Measurements from ENCODE around the gene NNT.
A peak's percentile ranks its signal among the peaks of the same experiment; 100 is the strongest.
"Not testable (repeated sequence)": the region's sequence is repeated elsewhere in the genome, so short reads cannot be mapped to it uniquely, and the experiment has no call there.

NNT gene

DNA sequence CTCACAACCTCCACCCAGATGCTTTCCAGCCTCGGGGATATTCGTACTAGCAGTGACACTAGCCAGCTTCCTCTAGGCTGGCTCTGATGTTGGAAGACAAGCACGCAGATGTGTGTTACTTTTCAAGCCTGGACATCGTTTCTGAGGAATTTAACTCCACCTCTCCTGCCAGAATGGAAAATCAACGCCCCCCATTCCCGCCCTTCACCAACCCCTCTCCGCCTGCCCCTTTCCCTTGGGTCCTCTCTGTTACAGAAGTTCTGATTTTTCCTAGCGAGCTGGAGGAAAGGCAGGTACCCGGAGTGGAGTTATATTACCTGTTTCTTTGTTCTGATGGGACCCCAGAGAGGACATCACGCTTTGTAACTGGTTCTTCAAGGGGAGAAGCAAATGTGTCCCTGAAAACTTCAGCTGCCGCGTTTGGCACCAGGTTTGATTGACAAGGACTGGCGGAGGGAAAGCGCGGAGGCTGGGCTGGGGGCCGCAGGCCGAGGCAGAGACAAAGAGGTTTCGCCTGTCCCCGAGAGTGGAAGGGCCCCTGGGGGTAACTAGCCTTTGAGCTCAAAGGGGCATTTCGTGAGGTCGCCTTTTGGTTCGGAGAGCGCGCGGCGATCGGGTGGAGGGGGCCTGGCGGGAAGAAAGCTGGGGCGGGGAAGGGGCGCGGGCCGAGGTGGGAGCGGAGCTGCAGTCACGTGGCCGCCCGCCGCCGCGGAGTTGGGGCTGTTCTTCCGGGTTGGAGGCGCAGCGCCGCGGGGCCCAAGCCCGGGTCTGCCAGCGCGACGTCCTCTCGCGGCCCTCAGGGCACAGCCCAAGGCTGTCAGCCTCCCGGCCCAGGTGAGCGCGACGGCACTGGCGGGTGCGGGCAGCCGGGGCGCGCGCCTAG is at the start of gene NNT:
Gene NNT, plus strand, starts transcription at position 720 of the 883 bp plus-strand sequence. CDS start 6,016 bp downstream, outside the sequence.
- H3K4me3 ChIP-seq (ENCODE audit: low read depth in 1 of 5, low read length in 5 of 5) = peak within 1 kb of the TSS; percentile 72 to 100 (median 92)
- H3K36me3 ChIP-seq (ENCODE audit: control insufficient read depth in 5 of 5, insufficient read depth in 5 of 5, low read length in 5 of 5) = peaks cover 0 to 3% (median 0%) of the 10 kb centered on the region in 5 donors
- H3K4me1 ChIP-seq (ENCODE audit: control insufficient read depth in 5 of 5, insufficient read depth in 5 of 5, low read length in 5 of 5) = peaks cover 0 to 42% (median 32%) of the 10 kb centered on the region in 5 donors
- H3K27me3 ChIP-seq (ENCODE audit: control insufficient read depth in 5 of 5, insufficient read depth in 4 of 5, low read length in 5 of 5) = no peaks in the 10 kb centered on the region
- no peaks in the 10 kb centered on the region for H3K9me3 ChIP-seq (ENCODE audit: control insufficient read depth in 5 of 5, low read length in 5 of 5)
- H3K9ac ChIP-seq (ENCODE audit: low read length in 5 of 5) = peak within 1 kb of the TSS; percentile 83 to 97 (median 96)
- H3K27ac ChIP-seq (ENCODE audit: low read depth, low read length) = peak within 1 kb of the TSS; percentile 87

DNA sequence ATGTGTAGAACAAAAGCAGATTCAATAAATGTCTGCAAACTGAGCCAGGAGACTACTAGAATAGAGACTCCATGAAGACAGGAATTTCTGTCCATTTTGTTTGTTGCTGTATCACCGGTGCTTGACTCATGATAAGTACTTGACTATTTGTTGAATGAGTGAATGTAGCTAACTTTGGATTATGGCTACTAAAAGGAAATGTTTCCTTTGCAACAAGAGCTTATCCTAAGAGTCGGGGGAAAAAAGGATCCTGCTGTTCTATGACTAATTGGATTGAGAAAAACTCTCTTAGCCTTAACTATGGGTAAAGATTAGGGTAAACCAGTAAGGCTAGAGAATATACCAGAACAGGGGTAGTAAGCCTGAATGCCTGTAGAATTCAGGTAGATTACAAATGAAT is 49.6 kb upstream of the NNT start:
- H3K27ac ChIP-seq (ENCODE audit: low read depth, low read length) = no peak overlapping the region

DNA sequence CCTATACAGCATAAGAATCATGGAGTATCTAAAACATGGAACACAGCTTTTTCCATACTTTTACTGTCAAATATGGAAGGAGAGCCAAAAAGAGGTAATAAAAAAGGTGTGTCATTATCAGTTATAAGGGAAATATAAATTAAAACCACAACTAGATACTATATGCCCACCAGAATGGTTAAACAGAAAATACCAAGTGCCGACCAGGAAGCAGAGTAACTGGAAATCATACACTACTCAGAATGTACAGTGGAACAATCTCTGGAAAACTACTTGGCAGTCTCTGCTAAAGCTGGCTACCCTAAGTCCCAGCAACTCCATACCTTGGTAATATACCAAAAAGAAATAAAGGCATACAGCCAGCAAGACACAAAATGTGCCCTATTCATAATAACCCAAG is 48.5 kb upstream of the NNT start:
- Histone ChIP-seq H3K27ac (ENCODE audit: low read depth, low read length) (peak overlapping the region; percentile 75), H3K36me3 (ENCODE audit: control insufficient read depth in 5 of 5, insufficient read depth in 5 of 5, low read length in 5 of 5) (peaks cover 0 to 41% (median 14%) of the 10 kb centered on the region in 5 donors), H3K27me3 (ENCODE audit: control insufficient read depth in 5 of 5, insufficient read depth in 4 of 5, low read length in 5 of 5) (no peaks in the 10 kb centered on the region), H3K9me3 (ENCODE audit: control insufficient read depth in 5 of 5, low read length in 5 of 5) (no peaks in the 10 kb centered on the region), H3K4me3 (ENCODE audit: low read depth in 1 of 5, low read length in 5 of 5) (no peak overlapping the region), H3K4me1 (ENCODE audit: control insufficient read depth in 5 of 5, insufficient read depth in 5 of 5, low read length in 5 of 5) (peaks cover 0 to 56% (median 40%) of the 10 kb centered on the region in 5 donors), H3K9ac (ENCODE audit: low read length in 5 of 5) (peak overlapping the region in 3 of 5 donors; percentile 89 to 98 (median 89))

More for the DNA sequence above, 49.6 kb upstream of the NNT start:
- peaks cover 0 to 60% (median 40%) of the 10 kb centered on the region in 5 donors for H3K4me1 ChIP-seq (ENCODE audit: control insufficient read depth in 5 of 5, insufficient read depth in 5 of 5, low read length in 5 of 5)
- no peaks in the 10 kb centered on the region for H3K27me3 ChIP-seq (ENCODE audit: control insufficient read depth in 5 of 5, insufficient read depth in 4 of 5, low read length in 5 of 5)
- H3K9ac ChIP-seq (ENCODE audit: low read length in 5 of 5) = peak overlapping the region in 1 of 5 donors; percentile 44
- peaks cover 0 to 41% (median 16%) of the 10 kb centered on the region in 5 donors for H3K36me3 ChIP-seq (ENCODE audit: control insufficient read depth in 5 of 5, insufficient read depth in 5 of 5, low read length in 5 of 5)
- no peak overlapping the region for H3K4me3 ChIP-seq (ENCODE audit: low read depth in 1 of 5, low read length in 5 of 5)
- no peaks in the 10 kb centered on the region for H3K9me3 ChIP-seq (ENCODE audit: control insufficient read depth in 5 of 5, low read length in 5 of 5)

DNA sequence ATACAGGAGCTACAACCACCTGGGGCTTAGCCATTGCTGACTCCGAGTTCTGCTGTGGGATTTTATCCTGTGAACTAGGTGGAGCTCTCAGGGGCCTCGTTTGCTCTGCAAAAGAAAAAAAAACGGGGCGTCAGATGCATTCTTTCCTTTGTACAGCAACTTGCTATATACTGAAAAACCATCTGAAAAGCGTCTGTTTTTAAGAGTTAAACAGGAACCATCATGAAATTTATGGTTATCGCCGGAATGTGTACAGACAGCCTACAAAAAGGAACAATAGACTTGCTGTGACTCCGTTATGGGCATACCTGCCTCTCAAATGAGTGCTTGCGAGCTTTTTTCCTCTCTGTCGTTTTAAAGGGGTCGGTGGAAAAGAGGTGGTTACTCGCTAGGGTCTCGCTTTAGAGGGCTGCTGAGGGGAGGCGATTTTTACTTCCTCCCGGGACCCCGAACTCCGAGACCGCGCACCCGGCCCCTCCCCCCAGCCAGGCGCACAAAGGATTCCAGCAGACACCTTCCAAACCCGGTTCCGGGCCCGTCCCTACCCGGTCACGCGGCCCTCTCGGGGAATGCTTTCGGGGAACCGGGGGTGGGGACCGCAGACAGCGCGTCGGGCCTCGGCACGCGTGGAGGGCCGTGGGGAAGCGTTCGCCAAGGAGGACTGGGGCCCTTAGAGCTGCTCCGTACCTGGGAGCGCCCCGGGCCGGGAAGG is 46.9 kb upstream of the NNT start:
- Histone ChIP-seq H3K36me3 (ENCODE audit: control insufficient read depth in 5 of 5, insufficient read depth in 5 of 5, low read length in 5 of 5) (peaks cover 0 to 33% (median 10%) of the 10 kb centered on the region in 5 donors), H3K4me3 (ENCODE audit: low read depth in 1 of 5, low read length in 5 of 5) (peak overlapping the region; percentile 80 to 93 (median 86)), H3K27ac (ENCODE audit: low read depth, low read length) (peak overlapping the region; percentile 75), H3K9me3 (ENCODE audit: control insufficient read depth in 5 of 5, low read length in 5 of 5) (no peaks in the 10 kb centered on the region), H3K9ac (ENCODE audit: low read length in 5 of 5) (peak overlapping the region; percentile 89 to 98 (median 89)), H3K27me3 (ENCODE audit: control insufficient read depth in 5 of 5, insufficient read depth in 4 of 5, low read length in 5 of 5) (no peaks in the 10 kb centered on the region), H3K4me1 (ENCODE audit: control insufficient read depth in 5 of 5, insufficient read depth in 5 of 5, low read length in 5 of 5) (peaks cover 0 to 53% (median 40%) of the 10 kb centered on the region in 5 donors)

DNA sequence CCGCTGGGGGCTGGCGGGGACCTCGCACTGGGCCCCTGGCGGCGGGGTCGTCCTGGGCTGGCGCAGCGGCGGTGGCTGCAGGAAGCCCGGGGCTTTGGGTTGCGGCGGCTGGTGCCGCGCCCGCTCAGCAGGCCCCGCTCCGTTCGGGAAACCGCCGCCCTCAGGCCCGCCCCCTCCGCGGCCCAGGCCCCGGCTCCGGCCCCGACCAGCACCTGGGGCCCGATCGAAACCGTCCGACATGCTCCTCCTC is 46.4 kb upstream of the NNT start:
- H3K4me1 ChIP-seq (ENCODE audit: control insufficient read depth in 5 of 5, insufficient read depth in 5 of 5, low read length in 5 of 5) = peaks cover 0 to 48% (median 37%) of the 10 kb centered on the region in 5 donors

DNA sequence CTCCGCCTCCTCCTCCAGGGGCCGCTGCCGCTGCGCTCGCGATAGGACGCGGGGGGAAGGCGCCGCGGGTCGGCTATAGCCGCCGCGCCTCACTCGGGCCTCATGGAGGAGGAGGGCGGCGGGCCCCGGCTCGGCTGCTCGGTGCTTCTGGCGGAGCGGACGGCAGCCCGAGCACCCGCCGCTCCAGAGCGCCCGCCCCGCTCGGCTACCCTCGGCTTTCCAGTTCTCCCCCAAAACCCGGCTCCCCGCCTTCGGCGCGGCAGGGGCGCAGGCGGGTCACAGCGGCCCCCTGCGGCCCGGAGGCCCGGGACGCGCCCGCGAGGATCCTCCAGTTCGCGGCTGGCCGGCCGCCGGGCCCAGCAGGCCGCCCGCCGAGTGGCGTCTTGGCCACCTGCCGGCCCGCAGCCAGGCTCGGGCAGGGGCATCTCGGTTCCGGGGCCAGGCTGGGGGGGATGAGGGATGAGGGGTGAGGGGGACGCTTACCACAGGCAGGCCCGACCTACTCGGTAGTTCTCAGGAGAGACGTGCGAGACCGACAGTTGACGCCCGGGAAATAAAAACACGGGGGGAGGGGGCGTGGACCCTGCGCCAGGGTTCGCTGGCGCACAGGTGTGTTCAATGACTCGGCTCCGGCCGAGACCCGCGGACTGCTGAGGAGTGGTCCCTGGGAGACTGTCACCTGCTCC is 46.0 kb upstream of the NNT start, which contains the start of gene PAIP1:
Gene PAIP1, minus strand, starts transcription at position 221 of the 686 bp plus-strand sequence. CDS start 231 bp downstream, outside the sequence.
- H3K4me3 ChIP-seq (ENCODE audit: low read depth in 1 of 5, low read length in 5 of 5) = peak within 1 kb of the TSS; percentile 80 to 93 (median 86)

More for the DNA sequence above, 46.4 kb upstream of the NNT start:
- not testable (repeated sequence) for H3K9me3 ChIP-seq (ENCODE audit: control insufficient read depth in 5 of 5, low read length in 5 of 5); H3K27me3 ChIP-seq (ENCODE audit: control insufficient read depth in 5 of 5, insufficient read depth in 4 of 5, low read length in 5 of 5)
- peak overlapping the region in 4 of 5 donors; percentile 89 to 98 (median 94) for H3K9ac ChIP-seq (ENCODE audit: low read length in 5 of 5)
- H3K4me3 ChIP-seq (ENCODE audit: low read depth in 1 of 5, low read length in 5 of 5) = peak overlapping the region in 4 of 5 donors; percentile 80 to 93 (median 83)
- peaks cover 0 to 28% (median 10%) of the 10 kb centered on the region in 5 donors for H3K36me3 ChIP-seq (ENCODE audit: control insufficient read depth in 5 of 5, insufficient read depth in 5 of 5, low read length in 5 of 5)
- peak overlapping the region; percentile 75 for H3K27ac ChIP-seq (ENCODE audit: low read depth, low read length)

DNA sequence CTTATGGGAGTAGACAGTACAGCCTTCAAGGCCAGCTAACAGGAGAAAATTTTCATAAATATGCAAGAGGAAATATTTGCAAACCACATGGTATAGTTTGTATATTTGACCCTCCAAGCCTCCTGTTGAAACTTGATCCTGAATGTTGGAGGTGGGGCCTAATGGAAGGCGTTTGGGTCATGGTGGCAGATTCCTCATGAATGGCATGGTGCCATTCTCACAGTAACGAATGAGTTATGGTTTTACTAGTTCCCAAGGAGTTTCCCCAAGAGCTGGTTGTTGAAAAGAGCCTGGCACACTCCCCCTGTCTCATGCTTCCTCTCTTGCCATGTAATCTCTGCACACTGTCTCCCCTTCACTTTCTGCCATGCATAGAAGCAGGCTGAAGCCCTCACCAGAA is 42.9 kb upstream of the NNT start:
- no peak overlapping the region for H3K4me3 ChIP-seq (ENCODE audit: low read depth in 1 of 5, low read length in 5 of 5)
- no peaks in the 10 kb centered on the region for H3K27me3 ChIP-seq (ENCODE audit: control insufficient read depth in 5 of 5, insufficient read depth in 4 of 5, low read length in 5 of 5)
- H3K9ac ChIP-seq (ENCODE audit: low read length in 5 of 5) = no peak overlapping the region
- H3K27ac ChIP-seq (ENCODE audit: low read depth, low read length) = no peak overlapping the region
- no peaks in the 10 kb centered on the region for H3K9me3 ChIP-seq (ENCODE audit: control insufficient read depth in 5 of 5, low read length in 5 of 5)
- peaks cover 0 to 16% (median 15%) of the 10 kb centered on the region in 5 donors for H3K4me1 ChIP-seq (ENCODE audit: control insufficient read depth in 5 of 5, insufficient read depth in 5 of 5, low read length in 5 of 5)
- H3K36me3 ChIP-seq (ENCODE audit: control insufficient read depth in 5 of 5, insufficient read depth in 5 of 5, low read length in 5 of 5) = peaks cover 0 to under 1% (median 0%) of the 10 kb centered on the region in 5 donors

More for the DNA sequence above, 46.0 kb upstream of the NNT start, which contains the start of gene PAIP1:
- Histone ChIP-seq H3K4me1 (ENCODE audit: control insufficient read depth in 5 of 5, insufficient read depth in 5 of 5, low read length in 5 of 5) (peaks cover 0 to 44% (median 37%) of the 10 kb centered on the region in 5 donors), H3K9me3 (ENCODE audit: control insufficient read depth in 5 of 5, low read length in 5 of 5) (no peaks in the 10 kb centered on the region), H3K27ac (ENCODE audit: low read depth, low read length) (peak within 1 kb of the TSS; percentile 75), H3K9ac (ENCODE audit: low read length in 5 of 5) (peak within 1 kb of the TSS; percentile 89 to 98 (median 89)), H3K27me3 (ENCODE audit: control insufficient read depth in 5 of 5, insufficient read depth in 4 of 5, low read length in 5 of 5) (no peaks in the 10 kb centered on the region), H3K36me3 (ENCODE audit: control insufficient read depth in 5 of 5, insufficient read depth in 5 of 5, low read length in 5 of 5) (peaks cover 0 to 24% (median 7%) of the 10 kb centered on the region in 5 donors)

DNA sequence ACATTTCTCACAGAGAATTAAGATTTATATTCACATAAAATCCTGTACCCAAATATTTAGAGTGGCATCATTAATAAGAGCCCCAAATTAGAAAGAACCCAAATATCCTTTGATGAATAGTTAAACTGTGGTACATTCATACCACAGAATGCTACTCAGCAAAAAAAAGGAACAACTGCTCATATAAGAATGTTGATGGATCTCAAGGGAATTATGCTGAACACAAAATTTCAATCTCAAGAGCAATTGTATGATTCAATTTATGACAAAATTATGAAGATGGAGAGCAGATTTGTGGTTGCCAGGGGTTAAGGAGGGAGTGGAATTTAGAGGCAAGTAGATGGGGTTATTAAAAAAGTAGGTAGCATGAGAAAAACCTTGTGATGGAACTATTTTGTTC is 41.6 kb upstream of the NNT start:
- H3K4me3 ChIP-seq (ENCODE audit: low read depth in 1 of 5, low read length in 5 of 5) = no peak overlapping the region
- no peaks in the 10 kb centered on the region for H3K36me3 ChIP-seq (ENCODE audit: control insufficient read depth in 5 of 5, insufficient read depth in 5 of 5, low read length in 5 of 5)
- peaks cover 0 to 7% (median 5%) of the 10 kb centered on the region in 5 donors for H3K4me1 ChIP-seq (ENCODE audit: control insufficient read depth in 5 of 5, insufficient read depth in 5 of 5, low read length in 5 of 5)
- H3K9me3 ChIP-seq (ENCODE audit: control insufficient read depth in 5 of 5, low read length in 5 of 5) = no peaks in the 10 kb centered on the region
- H3K9ac ChIP-seq (ENCODE audit: low read length in 5 of 5) = peak overlapping the region in 1 of 5 donors; percentile 30
- H3K27me3 ChIP-seq (ENCODE audit: control insufficient read depth in 5 of 5, insufficient read depth in 4 of 5, low read length in 5 of 5) = no peaks in the 10 kb centered on the region
- H3K27ac ChIP-seq (ENCODE audit: low read depth, low read length) = no peak overlapping the region

DNA sequence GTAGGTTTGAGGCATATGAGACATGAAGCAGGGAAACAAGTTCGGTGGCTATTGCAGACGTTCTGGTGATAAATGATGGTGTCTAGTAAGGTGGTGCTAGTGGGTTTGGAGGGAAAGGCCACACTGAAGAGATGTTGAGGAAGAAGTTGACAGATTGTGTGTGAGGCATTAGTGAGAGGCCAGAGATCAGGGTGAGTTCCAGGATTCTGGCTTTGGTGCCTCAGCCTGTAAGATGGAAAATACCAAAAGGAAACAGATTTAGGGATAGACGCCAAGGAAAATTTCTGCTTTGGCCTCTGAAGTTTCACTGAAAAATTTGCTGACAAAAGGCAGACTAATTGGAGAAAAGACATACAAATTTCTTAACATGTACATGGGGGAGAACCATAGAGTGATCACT is 39.7 kb upstream of the NNT start:
- Histone ChIP-seq H3K27me3 (ENCODE audit: control insufficient read depth in 5 of 5, insufficient read depth in 4 of 5, low read length in 5 of 5) (no peaks in the 10 kb centered on the region), H3K4me1 (ENCODE audit: control insufficient read depth in 5 of 5, insufficient read depth in 5 of 5, low read length in 5 of 5) (no peaks in the 10 kb centered on the region), H3K27ac (ENCODE audit: low read depth, low read length) (no peak overlapping the region), H3K9ac (ENCODE audit: low read length in 5 of 5) (peak overlapping the region in 1 of 5 donors; percentile 25), H3K36me3 (ENCODE audit: control insufficient read depth in 5 of 5, insufficient read depth in 5 of 5, low read length in 5 of 5) (no peaks in the 10 kb centered on the region), H3K4me3 (ENCODE audit: low read depth in 1 of 5, low read length in 5 of 5) (no peak overlapping the region), H3K9me3 (ENCODE audit: control insufficient read depth in 5 of 5, low read length in 5 of 5) (no peaks in the 10 kb centered on the region)

Data from subcutaneous abdominal adipose tissue (tissue), 5 donors.